Activated effector memory CD4-positive, alpha-beta T cell treated with anti-CD3 and anti-CD28 coated beads, Interleukin-2, amount 50 U/mL, for 16 hours (primary cell): ENCODE measurements around the gene SLC35G6.
A peak's percentile ranks its signal among the peaks of the same experiment; 100 is the strongest.
"Not testable (repeated sequence)": the region's sequence is repeated elsewhere in the genome, so short reads cannot be mapped to it uniquely, and the experiment has no call there.

ENCODE experiments used
- DNase-seq: peaks from one replicate; pipeline ENCODE4 v3.0.0-alpha.2; 2020

The SLC35G6 gene

DNA sequence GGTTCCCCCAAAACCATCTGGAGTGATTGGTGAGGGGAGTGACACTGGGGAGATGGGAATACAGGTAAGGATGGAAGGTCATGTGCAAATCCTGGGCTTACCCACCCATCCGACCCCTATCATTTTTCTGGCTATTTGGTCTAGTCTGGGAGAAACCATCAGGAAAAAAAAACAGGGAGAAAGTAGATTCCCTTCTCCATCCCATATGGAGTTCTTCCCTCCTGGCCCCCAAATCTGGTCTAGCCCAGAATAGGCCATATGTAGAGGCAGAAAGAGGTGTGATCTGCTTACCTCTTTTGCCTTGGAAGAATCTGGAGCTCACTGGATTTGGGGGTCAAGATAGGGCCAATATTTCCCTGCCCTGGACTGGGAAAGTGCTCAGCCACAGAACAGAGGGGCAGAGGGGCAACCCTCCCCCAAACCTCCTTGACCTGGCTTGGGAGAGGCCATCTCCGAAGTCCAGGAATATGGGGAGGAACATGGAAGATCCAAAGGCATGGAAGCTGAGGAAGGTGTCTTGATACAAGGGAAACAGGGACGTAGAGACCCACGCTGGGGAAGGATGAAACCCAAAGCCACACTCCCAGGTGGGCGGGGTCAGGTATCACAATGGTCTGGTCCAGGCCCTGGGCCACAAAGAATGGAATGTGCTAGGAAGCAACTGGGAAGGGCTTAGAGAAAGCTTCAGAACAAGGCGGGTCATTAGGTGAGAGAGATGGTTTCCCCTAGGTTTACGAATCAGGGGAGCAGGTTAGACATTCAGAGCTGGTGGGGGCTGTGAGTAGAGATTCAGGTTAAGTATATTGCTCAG lies 20.2 kb upstream of the SLC35G6 start:
- DNase-seq: no peak

DNA sequence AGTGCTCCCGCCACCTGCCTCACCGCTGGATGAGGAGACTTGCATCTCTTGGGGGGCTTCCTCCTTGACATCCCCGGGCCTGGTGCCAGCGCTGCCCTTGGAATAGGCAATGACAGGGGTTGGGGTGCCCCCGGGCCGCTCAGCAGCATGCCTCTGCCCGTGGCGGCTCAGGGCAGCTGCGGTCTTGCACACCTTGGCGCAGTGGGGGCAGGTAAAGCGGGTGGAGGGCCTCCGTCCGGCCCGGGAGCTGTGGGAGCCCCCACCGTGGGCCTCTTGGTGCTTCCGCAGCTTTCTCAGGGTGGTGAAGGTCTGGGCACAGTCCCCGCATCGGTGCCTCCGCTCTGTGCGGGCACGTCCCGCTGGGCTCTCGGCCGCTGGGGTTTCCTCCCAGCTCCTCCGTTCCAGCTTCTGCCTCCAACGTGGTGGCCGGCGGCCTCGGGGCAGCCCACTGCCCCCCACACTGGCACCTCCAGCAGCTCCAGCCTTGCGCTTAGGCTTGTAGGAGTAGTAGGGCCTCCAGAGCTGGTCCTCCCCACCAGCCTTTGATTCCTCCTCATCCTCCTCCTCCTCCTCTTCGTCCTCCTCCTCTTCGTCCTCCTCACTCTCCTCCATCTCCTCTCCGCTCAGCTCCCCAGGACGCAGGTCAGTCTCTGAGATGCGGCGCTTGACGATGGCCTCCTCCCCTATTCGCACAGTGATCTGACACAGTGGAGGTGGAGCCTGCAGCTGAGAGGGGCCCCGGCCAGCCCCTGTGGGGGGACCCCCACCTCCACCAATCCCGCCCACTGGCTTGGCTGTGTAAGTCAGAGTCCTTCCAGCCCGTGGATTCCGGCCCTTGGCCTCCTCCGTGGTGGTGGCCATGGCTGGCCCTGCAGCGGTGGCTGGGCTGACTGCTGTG lies 18.5 kb upstream of the SLC35G6 start:
- no peak for DNase-seq

DNA sequence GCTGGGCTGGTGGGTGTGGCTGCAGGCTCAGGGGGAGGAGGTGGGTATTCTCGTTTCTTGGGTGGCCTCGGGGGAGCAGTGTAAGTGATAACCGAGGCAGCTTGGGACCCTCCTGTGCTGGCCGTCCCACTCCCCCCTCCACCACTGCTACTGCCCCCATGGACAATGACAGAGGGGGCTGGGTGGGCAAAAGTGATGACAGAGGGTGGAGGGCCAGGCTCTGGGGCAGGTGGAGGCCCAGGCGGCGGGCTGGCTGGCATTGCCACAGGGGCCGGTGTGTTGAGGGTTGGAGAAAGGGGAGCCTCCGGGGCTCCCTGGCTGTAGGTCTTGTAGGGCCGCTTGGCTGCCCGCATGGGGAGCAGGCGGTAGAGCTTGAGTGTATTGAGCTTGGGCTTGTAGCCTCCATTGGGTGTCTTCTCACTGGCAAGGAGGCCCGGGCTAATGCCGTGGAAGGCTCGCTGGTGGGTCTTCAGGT lies 17.8 kb upstream of the SLC35G6 start:
- DNase-seq: no peak

DNA sequence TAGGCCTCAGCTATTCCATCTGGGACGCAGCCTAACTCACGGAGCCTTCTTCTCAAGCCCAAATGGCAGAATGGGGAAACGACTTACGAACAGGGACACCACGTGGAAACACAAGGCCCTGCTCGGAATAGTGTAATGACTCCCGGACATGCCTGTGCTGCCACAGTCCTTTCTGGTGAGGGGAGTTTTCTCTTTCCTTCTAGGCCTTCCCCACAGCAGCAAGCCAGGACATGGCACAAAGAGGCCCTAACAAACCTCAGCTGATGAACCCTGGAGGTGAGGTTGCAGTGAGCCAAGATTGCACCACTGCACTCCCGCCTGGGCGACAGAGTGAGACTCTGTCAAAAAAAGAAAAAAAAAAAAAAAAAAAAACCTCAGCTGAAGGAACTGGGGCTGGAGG lies 17.2 kb upstream of the SLC35G6 start:
- DNase-seq: no peak

DNA sequence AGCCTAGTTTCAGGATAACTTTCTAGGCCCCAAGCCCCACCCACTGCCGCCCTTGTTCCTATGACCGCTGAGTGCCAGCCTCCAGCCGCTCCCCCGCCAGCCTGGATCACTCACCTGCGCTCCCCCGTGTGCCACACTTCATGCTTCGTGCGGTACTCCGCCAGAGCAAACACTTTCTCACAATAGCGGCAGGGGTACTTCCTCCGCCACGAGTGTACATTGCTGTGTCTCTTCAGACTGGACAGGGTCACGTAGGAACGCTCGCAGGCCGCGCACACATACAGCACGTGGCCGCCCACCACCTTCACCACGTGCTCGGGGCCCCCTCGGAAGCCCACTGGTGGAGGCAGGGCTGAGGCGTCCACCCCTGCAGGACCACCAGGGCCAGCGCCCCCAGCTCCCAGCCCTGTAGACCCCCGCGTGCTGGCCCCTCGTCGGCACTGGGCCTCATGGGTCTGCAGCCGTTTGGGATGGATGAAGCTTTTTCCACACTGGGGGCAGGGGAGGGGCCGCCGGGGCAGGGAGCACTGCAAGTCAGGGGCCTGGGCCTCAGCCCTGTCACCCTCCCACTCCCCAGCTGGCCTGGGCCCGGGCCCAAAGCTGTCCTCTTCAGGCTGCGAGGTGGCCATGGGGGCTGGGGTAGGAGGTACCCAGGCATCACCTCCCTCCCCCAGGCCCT lies 15.5 kb upstream of the SLC35G6 start:
- no peak for DNase-seq

DNA sequence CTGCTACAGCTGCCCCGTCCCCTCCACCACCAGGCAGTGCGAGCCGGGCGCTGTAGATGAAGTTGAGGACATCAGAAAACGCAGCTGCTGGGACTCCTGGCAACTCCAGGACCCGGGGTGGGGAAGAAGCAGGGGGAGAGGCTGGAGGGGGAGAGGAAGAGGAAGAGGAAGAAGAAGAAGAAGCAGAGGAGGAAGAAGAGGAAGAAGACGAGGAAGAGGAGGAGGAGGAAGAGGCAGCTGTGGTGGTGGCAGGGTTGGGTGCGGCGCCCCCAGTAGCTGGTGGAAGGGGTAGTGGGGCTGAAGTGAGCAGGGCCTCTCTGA lies 15.0 kb upstream of the SLC35G6 start:
- DNase-seq: no peak

DNA sequence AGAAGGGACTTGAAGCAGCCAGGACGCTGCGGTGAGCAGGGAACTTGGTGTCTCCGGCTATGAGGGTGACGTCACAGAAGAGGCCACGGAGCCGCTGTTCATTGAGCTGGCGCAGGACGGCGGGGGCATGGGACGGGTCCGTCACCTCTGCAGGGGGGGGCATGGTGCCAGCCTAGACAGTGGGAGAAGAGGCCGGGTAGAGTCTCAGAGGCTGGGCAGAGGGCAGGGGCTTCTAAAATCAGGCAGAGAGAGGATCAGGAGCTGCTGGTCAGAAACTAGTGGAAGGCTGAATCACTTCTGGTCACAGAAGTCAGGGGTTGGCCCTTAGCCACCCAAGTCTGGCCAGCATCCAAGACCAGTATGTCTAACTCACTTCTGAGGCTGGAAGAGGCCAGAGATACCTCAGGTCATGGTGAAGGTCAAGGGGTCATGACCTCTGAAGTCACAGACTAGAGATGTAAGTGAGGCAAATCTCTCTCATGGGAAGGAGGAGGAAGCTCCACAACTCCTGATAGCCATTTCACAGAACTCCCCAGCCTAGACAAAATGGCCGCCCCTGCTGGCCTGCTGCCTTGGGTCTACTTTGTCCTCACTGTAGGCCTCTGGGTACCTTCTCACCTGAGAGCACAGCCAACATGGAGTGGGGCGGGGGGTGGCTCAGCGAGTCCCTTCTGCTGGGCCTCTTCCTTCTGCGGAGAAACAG lies 14.5 kb upstream of the SLC35G6 start:
- DNase-seq: no peak

DNA sequence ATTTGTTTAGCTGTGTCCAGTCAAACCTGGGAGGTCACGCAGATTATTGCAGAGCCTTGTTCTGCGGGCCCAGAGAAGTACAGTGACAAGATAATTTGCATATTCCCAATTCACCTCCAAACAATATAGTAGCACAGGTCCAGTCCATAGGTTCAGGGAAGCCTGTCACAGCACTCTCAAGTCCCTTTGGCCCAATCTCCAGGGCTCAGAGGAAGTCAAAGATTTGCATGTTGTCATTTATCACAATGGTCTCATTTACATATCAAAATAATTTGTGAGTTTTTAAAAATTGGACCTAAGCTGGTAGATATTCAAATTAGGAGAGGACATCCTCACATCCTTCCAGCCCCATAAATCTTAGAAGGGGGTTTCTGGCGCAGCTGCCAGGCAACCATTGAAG lies 13.7 kb upstream of the SLC35G6 start:
- no peak for DNase-seq

DNA sequence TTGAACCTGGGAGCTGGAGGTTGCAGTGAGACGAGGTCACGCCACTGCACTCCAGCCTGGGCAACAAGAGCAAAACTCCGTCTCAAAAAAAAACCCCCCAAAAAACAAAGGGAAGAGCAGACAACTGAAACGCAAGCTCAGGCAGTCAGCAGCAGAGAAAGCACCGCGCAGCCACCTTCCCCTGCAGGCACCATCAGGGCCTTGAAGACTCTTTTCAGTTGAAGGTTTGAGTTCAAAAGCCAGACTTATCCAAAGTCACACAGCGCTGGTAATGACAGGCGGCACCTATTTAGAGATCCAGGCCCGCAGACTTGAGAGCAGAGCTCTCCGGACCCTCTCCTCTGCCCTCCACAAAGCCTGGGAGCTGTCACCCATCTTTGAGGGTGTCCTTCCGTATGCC lies 13.0 kb upstream of the SLC35G6 start:
- DNase-seq: no peak

DNA sequence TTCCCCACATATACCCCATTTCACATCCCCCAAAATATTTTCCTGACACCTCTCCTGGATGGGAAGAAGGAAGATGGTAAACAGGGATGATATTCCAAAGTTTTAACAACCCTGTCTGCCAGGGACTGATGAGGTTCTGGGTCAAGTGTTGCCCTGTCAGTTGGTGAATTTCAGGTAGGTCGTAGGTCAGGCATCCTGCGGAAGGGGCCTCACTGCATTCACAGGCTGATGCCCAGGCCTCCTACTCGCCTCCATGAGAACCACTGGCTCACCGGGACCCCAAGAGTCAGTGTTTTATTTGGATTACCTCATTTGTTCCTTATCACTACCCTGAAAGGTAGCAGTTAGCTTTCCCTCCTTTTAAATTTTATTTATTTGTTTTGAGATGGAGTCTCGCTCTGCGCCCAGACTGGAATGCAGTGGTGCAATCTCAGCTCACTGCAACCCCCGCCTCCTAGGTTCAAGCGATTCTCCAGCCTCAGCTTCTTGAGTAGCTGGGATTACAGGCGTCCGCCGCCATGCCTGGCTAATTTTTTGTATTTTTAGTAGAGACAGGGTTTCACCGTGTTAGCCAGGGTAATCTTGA lies 12.3 kb upstream of the SLC35G6 start:
- DNase-seq: no peak

DNA sequence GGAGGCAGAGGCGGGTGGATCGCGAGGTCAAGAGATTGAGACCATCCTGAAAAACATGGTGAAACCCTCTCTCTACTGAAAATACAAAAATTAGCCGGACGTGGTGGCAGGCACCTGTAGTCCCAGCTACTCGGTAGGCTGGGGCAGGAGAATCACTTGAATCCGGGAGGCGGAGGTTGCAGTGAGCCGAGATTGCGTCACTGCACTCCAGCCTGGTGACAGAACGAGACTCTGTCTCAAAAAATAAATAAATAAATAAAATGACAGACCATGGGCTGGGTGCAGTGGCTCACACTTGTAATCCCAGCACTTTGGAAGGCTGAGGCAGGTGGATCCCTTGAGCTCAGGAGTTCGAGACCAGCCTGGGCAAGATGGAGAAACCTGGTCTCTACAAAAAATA lies 11.4 kb upstream of the SLC35G6 start:
- not testable (repeated sequence) for DNase-seq

DNA sequence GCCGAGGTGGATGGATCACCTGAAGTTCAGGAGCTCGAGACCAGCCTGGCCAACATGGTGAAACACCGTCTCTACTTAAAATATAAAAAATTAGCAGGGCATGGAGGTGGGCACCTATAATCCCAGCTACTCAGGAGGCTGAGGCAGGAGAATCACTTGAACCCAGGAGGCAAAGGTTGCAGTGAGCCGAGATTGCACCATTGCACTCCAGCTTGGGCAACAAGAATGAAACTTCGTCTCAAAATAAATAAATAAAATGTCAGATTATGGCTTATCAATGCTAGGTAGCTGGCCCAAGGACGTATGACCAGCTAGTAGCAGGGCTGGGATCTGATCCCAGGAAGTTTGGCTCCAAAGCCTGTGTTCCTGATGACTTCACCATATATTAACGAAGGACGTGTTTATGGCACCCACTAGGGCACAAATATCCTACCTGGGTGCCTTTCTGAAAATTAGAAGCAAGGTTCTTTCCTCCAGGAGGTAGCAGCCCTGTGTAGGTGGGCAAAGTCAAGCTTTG lies 10.7 kb upstream of the SLC35G6 start:
- DNase-seq: not testable (repeated sequence)

DNA sequence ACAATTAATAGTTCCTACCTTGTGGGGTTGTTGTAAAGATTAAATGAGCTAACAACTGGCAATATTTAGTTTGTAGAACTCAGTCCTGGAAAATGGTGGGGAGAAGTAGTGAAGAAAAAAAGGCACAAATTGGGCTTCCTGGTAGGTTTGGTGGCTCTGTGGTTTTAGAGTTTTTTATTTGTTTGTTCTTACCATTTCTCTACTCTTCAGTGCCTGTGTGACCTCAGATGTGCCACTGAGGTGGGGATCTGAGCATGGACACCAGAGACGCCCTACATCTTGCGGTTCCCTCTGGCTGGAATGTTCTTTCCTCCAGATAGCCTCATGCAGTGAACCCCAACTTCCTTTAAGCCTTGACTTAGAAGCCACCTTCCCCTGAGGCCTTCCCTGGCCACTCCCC lies 9.5 kb upstream of the SLC35G6 start:
- no peak for DNase-seq

DNA sequence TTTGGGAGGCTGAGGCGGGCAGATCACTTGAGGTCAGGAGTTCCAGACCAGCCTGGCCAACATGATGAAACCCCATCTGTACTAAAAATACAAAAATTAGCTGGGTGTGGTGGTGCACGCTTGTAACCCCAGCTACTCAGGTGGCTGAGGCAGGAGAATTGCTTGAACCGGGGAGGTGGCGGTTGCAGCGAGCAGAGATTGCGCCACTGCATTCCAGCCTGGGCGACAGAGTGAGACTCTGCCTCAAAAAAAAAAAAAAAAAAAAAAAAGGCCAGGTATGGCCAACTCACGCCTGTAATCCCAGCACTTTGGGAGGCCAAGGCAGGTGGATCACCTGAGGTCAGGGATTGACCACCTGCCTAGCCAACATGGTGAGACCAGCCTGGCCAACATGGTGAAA lies 6.5 kb upstream of the SLC35G6 start:
- not testable (repeated sequence) for DNase-seq

DNA sequence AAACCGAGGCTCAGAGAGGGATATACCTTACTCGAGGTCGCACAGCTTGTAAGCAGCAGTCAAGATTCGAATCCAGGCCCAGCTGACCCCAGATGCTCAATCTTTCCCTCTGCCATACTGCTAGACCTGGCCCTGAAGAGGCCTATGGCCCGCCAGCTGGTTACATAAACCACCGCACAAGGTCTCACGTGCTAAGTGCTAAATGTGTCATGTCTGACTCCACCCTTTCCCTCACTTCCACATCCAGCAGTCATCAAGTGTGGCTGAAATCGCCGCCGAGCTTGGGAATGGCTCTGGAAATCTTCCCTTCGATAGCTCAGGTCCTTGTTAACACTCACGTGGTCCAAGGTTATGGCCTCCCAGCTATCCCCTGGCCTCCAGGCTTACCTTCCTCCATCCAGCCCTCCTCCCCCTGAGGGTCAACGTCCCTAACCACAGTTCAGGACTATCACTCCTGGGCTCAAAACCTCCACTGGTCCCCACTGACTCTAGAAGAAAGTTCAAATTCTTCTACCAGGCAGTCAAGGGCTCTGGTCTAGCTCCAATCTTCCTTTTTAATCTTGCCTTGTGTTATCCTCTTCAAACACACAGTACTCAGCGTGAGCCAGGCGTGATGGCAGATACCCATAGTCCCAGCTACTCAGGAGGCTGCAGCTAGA lies 5.4 kb upstream of the SLC35G6 start:
- no peak for DNase-seq

DNA sequence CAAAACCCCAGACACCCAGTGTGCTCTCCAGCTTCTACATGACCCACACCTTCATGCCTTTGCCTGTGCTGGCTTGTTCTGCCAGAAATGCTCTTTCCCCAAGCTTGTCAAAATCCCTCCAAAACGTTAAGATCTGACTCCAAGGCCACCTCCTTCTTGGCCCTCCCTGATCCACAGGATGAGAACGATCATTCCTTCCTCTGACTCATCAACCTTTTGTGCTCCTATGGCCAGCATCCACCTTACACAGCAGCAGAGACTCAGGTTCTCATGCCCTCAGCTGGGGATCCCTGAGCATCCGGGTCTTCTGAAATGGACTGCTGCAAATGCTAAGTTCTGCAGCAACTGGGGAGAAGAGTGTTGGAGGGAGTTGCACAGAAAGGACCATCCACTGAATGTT lies 4.8 kb upstream of the SLC35G6 start:
- DNase-seq: no peak

DNA sequence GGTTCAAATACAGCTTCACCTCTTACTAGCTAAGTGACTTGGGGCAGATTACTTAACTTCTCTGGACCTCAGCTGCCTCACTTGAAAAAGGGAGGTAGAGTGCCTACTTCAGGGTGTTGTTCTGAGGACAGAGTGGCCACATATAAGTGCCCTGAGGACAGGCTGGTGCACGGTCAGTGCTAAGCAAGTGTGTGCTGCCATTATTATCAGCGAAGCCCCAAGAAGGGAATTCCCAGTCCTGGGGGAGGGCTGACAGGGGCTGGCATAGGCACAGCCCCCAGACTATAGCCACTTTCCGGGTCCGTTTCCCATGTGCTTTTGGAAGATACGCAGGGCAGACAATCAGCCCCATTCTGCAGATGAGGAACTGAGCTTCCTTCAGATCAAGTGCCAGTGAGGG lies 4.3 kb upstream of the SLC35G6 start:
- no peak for DNase-seq

DNA sequence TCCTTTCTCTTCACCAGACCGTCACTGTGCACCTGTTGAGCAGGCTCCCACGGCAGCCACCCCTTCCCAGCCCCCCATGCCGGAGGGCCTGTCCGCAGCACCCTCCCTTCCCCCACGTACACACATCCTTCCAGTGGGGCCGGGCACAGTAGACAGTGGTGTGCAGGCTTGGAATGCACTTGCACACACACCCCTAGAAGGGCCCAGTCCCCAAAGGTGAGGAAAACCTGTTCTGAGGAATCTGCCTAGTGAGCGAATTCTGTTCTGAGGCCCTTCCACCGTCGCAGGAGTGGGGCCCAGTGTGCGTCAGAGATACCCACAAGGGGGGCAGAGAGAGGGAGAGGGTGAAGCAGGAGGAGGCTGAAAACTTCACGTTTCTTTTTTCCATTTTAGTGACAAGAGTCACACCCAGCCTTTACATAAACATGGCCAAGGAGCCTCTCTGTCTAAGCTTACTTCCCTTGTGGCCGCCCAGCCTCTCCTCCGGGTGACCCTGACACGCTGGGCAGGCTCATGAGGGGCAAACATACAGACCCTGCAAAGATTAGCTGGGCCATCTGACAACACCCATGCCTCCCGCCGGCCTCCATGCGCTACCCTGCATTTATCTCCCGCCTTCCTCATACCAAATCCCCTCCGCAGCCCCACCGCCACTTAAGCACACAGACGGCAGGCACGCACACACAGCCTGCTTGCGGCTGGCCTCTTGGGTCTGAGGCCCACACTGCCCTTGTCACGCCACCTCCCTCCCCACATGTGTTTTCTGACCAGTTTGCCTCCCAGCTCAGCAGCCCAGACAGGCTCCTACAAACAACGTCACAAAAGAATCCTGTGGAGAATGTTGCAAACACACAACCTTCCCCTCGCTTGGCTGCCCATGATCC lies 3.6 kb upstream of the SLC35G6 start:
- no peak for DNase-seq

DNA sequence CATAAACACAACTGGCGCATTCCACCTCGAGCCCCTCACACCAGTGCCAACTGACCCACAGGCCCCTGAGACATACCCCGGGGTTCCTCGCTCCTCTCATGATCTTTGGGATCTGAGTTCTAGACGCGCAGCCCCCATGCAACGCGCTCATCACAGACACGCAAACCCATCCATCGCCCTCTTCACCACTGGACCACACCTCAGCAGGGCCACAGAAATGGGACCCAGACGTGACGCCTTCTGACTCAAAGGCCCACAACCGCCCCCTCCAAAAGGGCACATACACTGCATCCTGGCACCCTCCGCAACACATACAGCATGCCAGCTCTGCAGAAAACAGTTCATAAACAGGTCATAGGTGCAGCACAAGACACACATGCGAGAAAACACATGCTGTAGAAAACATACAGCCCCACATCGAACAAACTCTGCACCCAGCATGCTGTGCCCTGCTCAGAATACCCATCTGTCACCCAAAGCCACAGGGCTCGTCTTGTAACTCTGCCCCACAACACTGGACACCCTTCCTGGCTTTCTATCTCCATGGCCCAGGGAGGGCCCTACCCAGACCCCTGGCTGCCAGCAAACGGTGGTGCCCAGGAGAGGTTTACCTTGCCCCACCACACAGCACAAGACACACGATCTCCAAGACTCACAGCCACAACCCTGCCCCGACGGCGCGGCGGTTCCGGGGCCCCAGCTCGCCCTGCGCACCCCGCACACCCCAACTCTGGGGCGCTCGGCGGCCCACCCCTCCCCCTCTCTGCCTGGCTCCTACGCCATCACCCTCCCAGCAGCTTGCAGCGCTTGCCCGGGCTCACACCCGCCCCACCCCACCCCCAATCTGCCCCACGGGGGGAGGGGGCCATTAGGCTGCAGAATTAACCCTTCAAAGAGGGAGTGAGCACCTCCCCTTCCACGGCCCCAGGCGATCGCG lies 2.7 kb upstream of the SLC35G6 start:
- DNase-seq: peak; percentile 86
